Karpas-422 (cell line): ENCODE measurements around the gene TPH2. TPM values are rescaled to one million over a fixed set of nuclear protein-coding genes. Genes with fewer than 3 reads are reported as not detected.

Experiments used
- DNase-seq: peaks from one replicate; pipeline ENCODE4 v3.0.0-alpha.2; 2015
- H2AFZ ChIP-seq: fragments of 200-600 bp; sonication (generic); 2 replicates; pipeline ENCODE4 v1.6.1; 2014; ENCODE audit warnings: antibody characterized with exemption, low read length, mixed read lengths
- H3K27ac ChIP-seq: fragments of 200-600 bp; sonication (generic); 2 replicates; pipeline ENCODE4 v1.5.1; 2014; ENCODE audit warnings: mild to moderate bottlenecking, low read length, moderate library complexity
- H3K27me3 ChIP-seq: fragments of 200-600 bp; sonication (generic); 2 replicates; pipeline ENCODE4 v1.6.1; 2014; ENCODE audit warnings: low read length, mixed read lengths
- H3K36me3 ChIP-seq: fragments of 200-600 bp; sonication (generic); 2 replicates; pipeline ENCODE4 v1.6.1; 2014; ENCODE audit warnings: low read length, mixed read lengths; ENCODE audit not compliant: insufficient read depth
- H3K4me1 ChIP-seq: fragments of 200-600 bp; sonication (generic); 2 replicates; pipeline ENCODE4 v1.6.1; 2014; ENCODE audit warnings: mild to moderate bottlenecking, low read length, mixed read lengths
- H3K4me2 ChIP-seq: fragments of 200-600 bp; sonication (generic); 2 replicates; pipeline ENCODE4 v1.6.1; 2014; ENCODE audit warnings: low read length, low read depth, mild to moderate bottlenecking; ENCODE audit not compliant: poor library complexity, severe bottlenecking
- H3K4me3 ChIP-seq: fragments of 200-600 bp; sonication (generic); 2 replicates; pipeline ENCODE4 v1.5.1; 2014; ENCODE audit warnings: mild to moderate bottlenecking, antibody characterized with exemption, low read length, mixed read lengths
- H3K79me2 ChIP-seq: fragments of 200-600 bp; sonication (generic); 2 replicates; pipeline ENCODE4 v1.6.1; 2014; ENCODE audit warnings: mild to moderate bottlenecking, low read length, mixed read lengths
- H3K9ac ChIP-seq: fragments of 200-600 bp; sonication (generic); 2 replicates; pipeline ENCODE4 v1.6.0; 2014; ENCODE audit warnings: low read length
- H3K9me2 ChIP-seq: fragments of 200-600 bp; sonication (generic), shearing (Covaris generic); replicated peaks from 2 replicates; pipeline ENCODE4 v1.6.0; 2014; ENCODE audit warnings: mild to moderate bottlenecking, low read length, moderate library complexity; ENCODE audit not compliant: insufficient read depth
- H3K9me3 ChIP-seq: fragments of 300-700, 200-600 bp; sonication (generic); 2 replicates; pipeline ENCODE4 v1.6.1; 2014; ENCODE audit warnings: low read length, mixed read lengths
- H4K20me1 ChIP-seq: fragments of 200-600 bp; sonication (generic); 2 replicates; pipeline ENCODE4 v1.6.1; 2014; ENCODE audit warnings: mild to moderate bottlenecking, antibody characterized with exemption, low read length, low read depth; ENCODE audit not compliant: insufficient read depth
- total RNA-seq: library from RNA; depleted of rRNA; stranded (reverse); fragments of >200 nt; shearing (Covaris generic); gene quantifications from 2 replicates; pipeline ENCODE4 v1.2.3, GENCODE V29; 2014; ENCODE audit warnings: low replicate concordance

The TPH2 gene
- total RNA-seq, 1 experiment from 2014 or later = not detected

- Histone ChIP-seq H3K27me3 (no peaks in the 10 kb centered on the region), H3K9me3 (no peaks in the 10 kb centered on the region), H3K36me3 (no peaks in the 10 kb centered on the region), H3K79me2 (no peaks in the 10 kb centered on the region), H3K27ac (no peak overlapping the region), H3K4me2 (no peak overlapping the region), H3K4me1 (peaks cover 33% of the 10 kb centered on the region), H3K9me2 (no peaks in the 10 kb centered on the region), H2AFZ (peak overlapping the region; percentile 51; the same call in 1 of the 2 replicates), H3K4me3 (no peak overlapping the region), H3K9ac (no peak overlapping the region), H4K20me1 (no peaks in the 10 kb centered on the region)
- no peak for DNase-seq
Observed at GRCh38 chr12:72024613-72025012, 86.0 kb downstream of the TPH2 start.

- Histone ChIP-seq H3K79me2 (no peaks in the 10 kb centered on the region), H3K4me1 (peaks cover 42% of the 10 kb centered on the region), H3K36me3 (no peaks in the 10 kb centered on the region), H4K20me1 (no peaks in the 10 kb centered on the region), H3K27me3 (no peaks in the 10 kb centered on the region), H3K4me3 (no peak overlapping the region), H3K9me2 (no peaks in the 10 kb centered on the region), H2AFZ (no peak overlapping the region), H3K9ac (no peak overlapping the region), H3K9me3 (no peaks in the 10 kb centered on the region), H3K4me2 (no peak overlapping the region), H3K27ac (no peak overlapping the region)
- no peak for DNase-seq
Observed at GRCh38 chr12:72025524-72025923, 86.9 kb downstream of the TPH2 start.

GRCh38 chr12:72028966-72029365 lies 90.3 kb downstream of the TPH2 start:
- Histone ChIP-seq H3K9ac (no peak overlapping the region), H3K36me3 (no peaks in the 10 kb centered on the region), H3K4me2 (peak overlapping the region; percentile 12), H3K27me3 (no peaks in the 10 kb centered on the region), H3K4me3 (no peak overlapping the region), H3K79me2 (no peaks in the 10 kb centered on the region), H4K20me1 (no peaks in the 10 kb centered on the region), H3K27ac (no peak overlapping the region), H3K9me2 (no peaks in the 10 kb centered on the region), H2AFZ (no peak overlapping the region), H3K4me1 (peaks cover 42% of the 10 kb centered on the region), H3K9me3 (no peaks in the 10 kb centered on the region)
- peak; percentile 64 for DNase-seq

GRCh38 chr12:72030277-72030676 lies 91.6 kb downstream of the TPH2 start:
- H4K20me1 ChIP-seq = no peaks in the 10 kb centered on the region
- no peaks in the 10 kb centered on the region for H3K27me3 ChIP-seq
- H3K36me3 ChIP-seq = no peaks in the 10 kb centered on the region
- no peaks in the 10 kb centered on the region for H3K79me2 ChIP-seq
- no peak overlapping the region for H3K4me2 ChIP-seq
- peaks cover 42% of the 10 kb centered on the region for H3K4me1 ChIP-seq
- no peak overlapping the region for H3K27ac ChIP-seq
- no peaks in the 10 kb centered on the region for H3K9me2 ChIP-seq
- no peak overlapping the region for H3K4me3 ChIP-seq
- H3K9ac ChIP-seq = no peak overlapping the region
- no peak overlapping the region for H2AFZ ChIP-seq
- no peak for DNase-seq
- H3K9me3 ChIP-seq = no peaks in the 10 kb centered on the region

- Histone ChIP-seq H2AFZ (no peak overlapping the region), H3K9me3 (no peaks in the 10 kb centered on the region), H3K9me2 (no peaks in the 10 kb centered on the region), H3K79me2 (no peaks in the 10 kb centered on the region), H3K27ac (no peak overlapping the region), H3K36me3 (no peaks in the 10 kb centered on the region), H3K27me3 (no peaks in the 10 kb centered on the region), H3K4me2 (no peak overlapping the region), H3K4me3 (no peak overlapping the region), H3K4me1 (peaks cover 42% of the 10 kb centered on the region), H4K20me1 (no peaks in the 10 kb centered on the region), H3K9ac (no peak overlapping the region)
- no peak for DNase-seq
Observed at GRCh38 chr12:72031066-72031465, 92.4 kb downstream of the TPH2 start.

GRCh38 chr12:72033991-72034390 lies 95.3 kb downstream of the TPH2 start:
- H4K20me1 ChIP-seq = no peaks in the 10 kb centered on the region
- no peak overlapping the region for H2AFZ ChIP-seq
- peaks cover 16% of the 10 kb centered on the region for H3K4me1 ChIP-seq
- H3K4me2 ChIP-seq = no peak overlapping the region
- H3K9me3 ChIP-seq = no peaks in the 10 kb centered on the region
- no peaks in the 10 kb centered on the region for H3K36me3 ChIP-seq
- no peaks in the 10 kb centered on the region for H3K79me2 ChIP-seq
- no peaks in the 10 kb centered on the region for H3K27me3 ChIP-seq
- DNase-seq = no peak
- H3K4me3 ChIP-seq = no peak overlapping the region
- no peak overlapping the region for H3K27ac ChIP-seq
- H3K9me2 ChIP-seq = no peaks in the 10 kb centered on the region
- H3K9ac ChIP-seq = no peak overlapping the region

GRCh38 chr12:72035625-72036024 lies 97.0 kb downstream of the TPH2 start:
- H3K9ac ChIP-seq = no peak overlapping the region

GRCh38 chr12:72036393-72036792 lies 97.7 kb downstream of the TPH2 start:
- H3K9ac ChIP-seq = no peak overlapping the region
- H3K9me3 ChIP-seq = no peaks in the 10 kb centered on the region
- H3K27ac ChIP-seq = no peak overlapping the region

More at GRCh38 chr12:72035625-72036024, 97.0 kb downstream of the TPH2 start:
- no peak overlapping the region for H3K4me2 ChIP-seq
- no peak overlapping the region for H3K4me3 ChIP-seq
- no peak overlapping the region for H2AFZ ChIP-seq
- H3K9me2 ChIP-seq = no peaks in the 10 kb centered on the region
- H3K27ac ChIP-seq = no peak overlapping the region
- no peaks in the 10 kb centered on the region for H3K9me3 ChIP-seq
- no peaks in the 10 kb centered on the region for H3K27me3 ChIP-seq
- no peaks in the 10 kb centered on the region for H3K79me2 ChIP-seq
- no peaks in the 10 kb centered on the region for H4K20me1 ChIP-seq
- DNase-seq = no peak
- H3K4me1 ChIP-seq = no peaks in the 10 kb centered on the region
- H3K36me3 ChIP-seq = no peaks in the 10 kb centered on the region

More at GRCh38 chr12:72036393-72036792, 97.7 kb downstream of the TPH2 start:
- no peaks in the 10 kb centered on the region for H3K9me2 ChIP-seq
- H4K20me1 ChIP-seq = no peaks in the 10 kb centered on the region
- no peak for DNase-seq
- no peak overlapping the region for H2AFZ ChIP-seq
- H3K4me3 ChIP-seq = no peak overlapping the region
- no peaks in the 10 kb centered on the region for H3K79me2 ChIP-seq
- H3K36me3 ChIP-seq = no peaks in the 10 kb centered on the region
- H3K4me2 ChIP-seq = no peak overlapping the region
- no peaks in the 10 kb centered on the region for H3K27me3 ChIP-seq
- no peaks in the 10 kb centered on the region for H3K4me1 ChIP-seq
